Hematopoietic multipotent progenitor cell treated with erythropoietin and hydrocortisone succinate and interleukin-3 and kit ligand, for 6 days (in vitro differentiated cells): ENCODE results near the gene KCNB1.
A peak's percentile ranks its signal among the peaks of the same experiment; 100 is the strongest.

Experiments used
- DNase-seq: peaks from one replicate; pipeline ENCODE4 v3.0.0-alpha.2; 2015

The KCNB1 gene

GRCh38 chr20:49496553-49497397 is 14.3 kb upstream of the KCNB1 start:
- no peak for DNase-seq

GRCh38 chr20:49496043-49496442 is 13.6 kb upstream of the KCNB1 start:
- no peak for DNase-seq

GRCh38 chr20:49490689-49491088 is 8.2 kb upstream of the KCNB1 start:
- DNase-seq: no peak

GRCh38 chr20:49489688-49490087 is 7.2 kb upstream of the KCNB1 start:
- no peak for DNase-seq

GRCh38 chr20:49486064-49486463 is 3.6 kb upstream of the KCNB1 start:
- DNase-seq: no peak

- DNase-seq: no peak
Measured at GRCh38 chr20:49485563-49485962, 3.1 kb upstream of the KCNB1 start.

- DNase-seq: peak; percentile 77
Measured at GRCh38 chr20:49484180-49485140, 2.0 kb upstream of the KCNB1 start.

GRCh38 chr20:49483696-49484123 is 1.2 kb upstream of the KCNB1 start:
- DNase-seq: no peak

GRCh38 chr20:49483018-49483695 is 689 bp upstream of the KCNB1 start:
- no peak for DNase-seq

- no peak for DNase-seq
Measured at GRCh38 chr20:49482173-49482572, 295 bp downstream of the KCNB1 start.

- DNase-seq: no peak
Measured at GRCh38 chr20:49481116-49481515, 1.4 kb downstream of the KCNB1 start.

GRCh38 chr20:49480236-49480635 is 2.2 kb downstream of the KCNB1 start:
- DNase-seq: no peak

GRCh38 chr20:49479785-49480184 is 2.7 kb downstream of the KCNB1 start:
- DNase-seq: no peak

GRCh38 chr20:49478754-49479689 is 3.4 kb downstream of the KCNB1 start:
- DNase-seq: no peak

- DNase-seq: no peak
Measured at GRCh38 chr20:49478266-49478665, 4.2 kb downstream of the KCNB1 start.

- DNase-seq: no peak
Measured at GRCh38 chr20:49477200-49477599, 5.3 kb downstream of the KCNB1 start.

GRCh38 chr20:49476016-49476355 is 6.5 kb downstream of the KCNB1 start:
- no peak for DNase-seq

GRCh38 chr20:49475292-49476015 is 7.0 kb downstream of the KCNB1 start:
- DNase-seq: no peak

GRCh38 chr20:49471397-49471796 is 11.1 kb downstream of the KCNB1 start:
- peak; percentile 4 for DNase-seq

- DNase-seq: no peak
Measured at GRCh38 chr20:49470922-49471321, 11.5 kb downstream of the KCNB1 start.

GRCh38 chr20:49469060-49469459 is 13.4 kb downstream of the KCNB1 start:
- DNase-seq: no peak
